BE2C (cell line): ENCODE data around the gene GRAMD4.

Experiments
- DNase-seq: peaks from one replicate; pipeline ENCODE4 v3.0.0-alpha.2; 2020
- H3K27me3 ChIP-seq: fragments of 250-450 bp; sonication (Bioruptor Pico); 2 replicates; pipeline ENCODE4 v1.5.1; 2020; ENCODE audit warnings: mild to moderate bottlenecking
- H3K36me3 ChIP-seq: fragments of 250-450 bp; sonication (Bioruptor Pico); 2 replicates; pipeline ENCODE4 v1.5.1; 2020; ENCODE audit warnings: mild to moderate bottlenecking
- H3K4me1 ChIP-seq: fragments of 250-450 bp; sonication (Bioruptor Pico); 2 replicates; pipeline ENCODE4 v1.5.1; 2020
- H3K4me3 ChIP-seq: 2 replicates; pipeline ENCODE4 v1.5.1; 2011; ENCODE audit warnings: low read depth, low read length
- H3K9me3 ChIP-seq: fragments of 250-450 bp; sonication (Bioruptor Pico); 2 replicates; pipeline ENCODE4 v1.5.1; 2020
- CTCF ChIP-seq: IDR thresholded peaks from 2 replicates; pipeline ENCODE4 v1.5.1; 2012; ENCODE audit warnings: mild to moderate bottlenecking, low read depth, low read length

Gene GRAMD4

GRCh38 chr22:46590334-46590733 lies 29.9 kb upstream of the GRAMD4 start:
- peaks cover 3% of the 10 kb centered on the region for H3K36me3 ChIP-seq
- no peak for TF ChIP-seq CTCF
- DNase-seq, result no peak
- H3K4me3 ChIP-seq, result no peak overlapping the region
- no peaks in the 10 kb centered on the region for H3K27me3 ChIP-seq
- H3K4me1 ChIP-seq, result peaks cover 39% of the 10 kb centered on the region
- no peaks in the 10 kb centered on the region for H3K9me3 ChIP-seq

DNA sequence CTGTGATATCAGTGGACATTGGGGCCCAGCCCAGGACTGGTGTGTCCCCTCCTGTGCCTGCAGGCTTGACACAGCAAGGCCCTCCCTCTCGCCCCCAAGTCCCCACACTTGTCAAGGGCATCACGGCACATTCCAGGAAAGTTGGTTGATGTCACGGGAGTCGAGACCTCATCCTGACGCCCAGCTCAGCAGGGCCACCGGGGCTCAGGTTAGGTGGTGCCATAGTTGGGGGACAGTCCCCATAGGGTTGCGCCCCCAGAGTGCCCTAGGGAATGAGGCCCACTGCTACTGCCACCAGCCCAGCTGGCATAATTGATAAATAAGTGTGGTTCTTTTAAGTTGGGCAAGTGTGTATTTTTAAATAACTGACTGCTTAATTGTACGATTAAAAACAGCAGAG lies 28.3 kb upstream of the GRAMD4 start:
- Histone ChIP-seq H3K4me3 (no peak overlapping the region), H3K36me3 (no peaks in the 10 kb centered on the region; the same call in none of the 2 replicates), H3K4me1 (peaks cover 39% of the 10 kb centered on the region), H3K9me3 (no peaks in the 10 kb centered on the region), H3K27me3 (no peaks in the 10 kb centered on the region)
- TF ChIP-seq CTCF, result no peak
- DNase-seq, result no peak

DNA sequence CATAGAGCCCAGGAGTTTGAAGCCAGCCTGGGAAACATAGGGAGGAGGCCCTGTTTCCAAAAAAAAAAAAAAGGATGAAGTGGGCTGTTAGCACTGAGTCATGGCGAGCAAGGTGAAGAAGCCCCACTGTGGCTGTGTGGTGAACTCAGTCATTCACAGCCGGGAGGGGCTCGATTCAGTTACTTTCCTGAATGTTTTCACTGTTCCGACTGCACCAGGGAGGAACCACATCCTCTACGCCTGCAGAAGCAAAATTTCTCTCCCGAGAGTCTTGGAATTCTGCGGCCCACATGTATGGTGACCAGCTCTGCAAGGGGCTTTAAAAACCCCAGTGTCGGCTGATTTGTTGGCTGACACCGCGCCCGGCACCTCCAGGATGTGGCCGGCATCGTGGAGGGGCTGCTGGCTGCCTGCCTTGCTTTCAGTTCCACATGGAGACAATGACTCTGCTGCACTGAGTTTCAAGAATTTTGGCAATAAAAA lies 27.8 kb upstream of the GRAMD4 start:
- no peak for DNase-seq
- Histone ChIP-seq H3K36me3 (no peaks in the 10 kb centered on the region; the same call in none of the 2 replicates), H3K27me3 (no peaks in the 10 kb centered on the region), H3K4me3 (no peak overlapping the region), H3K4me1 (peaks cover 35% of the 10 kb centered on the region), H3K9me3 (no peaks in the 10 kb centered on the region)
- TF ChIP-seq CTCF, result no peak

DNA sequence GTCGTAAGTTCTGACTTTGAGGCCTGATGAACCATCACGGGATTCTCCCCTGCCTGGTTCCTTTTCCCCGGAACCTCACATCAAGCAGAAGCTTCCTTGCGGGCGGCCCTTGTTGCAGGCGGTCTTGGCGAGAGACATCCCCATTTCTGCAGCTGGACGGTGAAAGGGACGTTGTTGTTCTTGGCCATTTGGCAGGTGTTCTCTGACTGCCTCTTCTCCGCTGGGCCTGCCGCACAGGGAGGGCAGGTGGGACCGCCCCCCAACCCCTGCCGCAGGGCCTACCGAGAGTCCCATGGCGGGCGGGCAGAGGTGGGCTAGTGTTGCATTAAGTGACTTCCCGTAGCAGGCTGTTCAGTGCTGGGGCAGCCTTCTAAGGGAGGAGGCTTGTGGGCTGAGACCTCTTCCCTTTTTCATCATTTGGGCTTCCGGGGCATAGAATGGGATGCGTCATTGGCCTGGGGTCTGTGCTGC lies 26.9 kb upstream of the GRAMD4 start:
- TF ChIP-seq CTCF, result no peak
- Histone ChIP-seq H3K27me3 (no peaks in the 10 kb centered on the region), H3K4me3 (no peak overlapping the region), H3K4me1 (peaks cover 27% of the 10 kb centered on the region), H3K36me3 (no peaks in the 10 kb centered on the region; the same call in none of the 2 replicates), H3K9me3 (no peaks in the 10 kb centered on the region)
- no peak for DNase-seq

DNA sequence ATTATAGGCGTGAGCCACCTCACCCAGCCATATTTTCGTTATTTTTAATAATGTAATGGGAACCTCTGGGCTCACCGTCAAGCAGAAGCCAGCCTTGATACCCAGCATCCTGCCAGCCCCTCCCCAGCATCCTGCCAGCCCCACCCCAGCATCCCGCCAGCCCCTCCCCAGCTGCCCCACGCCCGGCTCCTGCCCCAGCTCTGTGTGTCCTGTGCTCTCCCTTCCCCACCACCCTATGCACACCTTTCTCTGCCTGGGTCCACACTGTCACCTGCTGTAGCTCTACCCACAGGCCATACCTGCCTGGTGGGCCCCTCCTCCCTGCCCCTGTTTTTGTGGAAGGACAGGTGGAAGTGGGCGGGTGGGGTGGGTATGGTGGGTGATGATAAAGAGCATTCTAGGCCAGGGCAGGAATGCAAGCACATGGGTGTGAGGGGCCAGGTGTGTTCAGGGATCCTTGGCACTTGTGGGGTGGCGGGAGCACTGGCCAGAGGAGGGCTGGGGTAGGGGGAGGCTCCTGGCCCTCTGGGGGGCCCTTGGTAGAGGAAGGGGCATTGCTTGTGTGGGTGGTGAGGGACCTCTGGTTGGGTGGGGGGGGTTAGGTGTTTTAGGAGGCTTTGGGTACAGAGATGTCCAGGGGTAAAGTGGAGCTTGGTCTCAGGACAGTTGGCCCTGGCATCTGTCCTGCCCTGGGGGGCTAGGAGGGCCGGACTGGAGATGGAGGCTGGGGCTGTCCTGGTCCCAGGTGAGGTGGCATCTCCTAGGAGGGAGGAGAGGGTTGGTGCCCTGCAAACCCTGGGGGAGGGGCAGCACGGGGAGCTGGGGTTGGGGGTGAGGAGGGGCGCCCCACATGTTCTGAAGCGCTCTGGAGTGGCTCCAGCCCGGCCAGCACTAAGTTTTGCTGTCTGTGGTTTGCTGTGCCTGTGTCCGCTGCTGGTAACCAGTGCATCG lies 25.9 kb upstream of the GRAMD4 start:
- Histone ChIP-seq H3K4me1 (peaks cover 21% of the 10 kb centered on the region), H3K27me3 (no peaks in the 10 kb centered on the region), H3K9me3 (no peaks in the 10 kb centered on the region), H3K36me3 (no peaks in the 10 kb centered on the region; the same call in none of the 2 replicates), H3K4me3 (no peak overlapping the region)
- no peak for DNase-seq
- no peak for TF ChIP-seq CTCF

DNA sequence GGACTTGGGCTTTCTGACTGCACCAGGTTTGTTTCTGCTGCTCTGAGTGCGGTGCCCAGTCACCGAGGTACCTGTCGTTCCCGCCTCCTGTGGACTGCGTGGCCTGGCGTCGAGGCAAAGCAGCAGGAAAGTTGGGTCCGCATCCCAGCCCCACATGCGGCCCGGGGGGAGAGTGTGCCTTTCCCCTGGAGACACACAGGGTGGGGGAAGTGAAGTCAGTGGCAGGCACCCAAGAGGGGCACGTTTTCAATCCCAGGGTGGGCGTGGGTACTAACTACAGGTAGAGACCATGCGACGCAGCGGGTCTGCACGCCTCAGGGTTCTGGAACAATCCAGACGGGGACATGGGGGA lies 25.3 kb upstream of the GRAMD4 start:
- H3K4me3 ChIP-seq, result no peak overlapping the region
- H3K9me3 ChIP-seq, result no peaks in the 10 kb centered on the region
- TF ChIP-seq CTCF, result no peak
- no peaks in the 10 kb centered on the region; the same call in none of the 2 replicates for H3K36me3 ChIP-seq
- no peaks in the 10 kb centered on the region for H3K27me3 ChIP-seq
- no peak for DNase-seq
- peaks cover 16% of the 10 kb centered on the region for H3K4me1 ChIP-seq
